Activated CD4-positive, alpha-beta T cell treated with anti-CD3 and anti-CD28 coated beads, Interleukin-2, Interleukin-4, amounts not matched to agents 100 ng/mL and 50 ng/mL, durations not matched to agents 16 hours and 8 hours (primary cell): ENCODE measurements around the gene SMURF2.
"Not testable (repeated sequence)": the region's sequence is repeated elsewhere in the genome, so short reads cannot be mapped to it uniquely, and the experiment has no call there.

Experiments used
- DNase-seq: peaks from one replicate; pipeline ENCODE4 v3.0.0-alpha.2; 2020; ENCODE audit warnings: low spot score

The SMURF2 gene

GRCh38 chr17:64661976-64662773, at the start of gene SMURF2:
Gene SMURF2, minus strand, starts transcription at chr17:64662307. Its CDS starts 427 bp downstream, at chr17:64661880.
- peak; percentile 72 for DNase-seq

- DNase-seq = no peak
Observed at GRCh38 chr17:64709481-64709880, 47.4 kb upstream of the SMURF2 start.

- no peak for DNase-seq
Observed at GRCh38 chr17:64707050-64707591, 45.0 kb upstream of the SMURF2 start.

- DNase-seq = no peak
Observed at GRCh38 chr17:64706224-64707049, 44.3 kb upstream of the SMURF2 start.

- DNase-seq = no peak
Observed at GRCh38 chr17:64702815-64703214, 40.7 kb upstream of the SMURF2 start.

GRCh38 chr17:64698725-64699124, 36.6 kb upstream of the SMURF2 start:
- DNase-seq = no peak

- DNase-seq = no peak
Observed at GRCh38 chr17:64694207-64694606, 32.1 kb upstream of the SMURF2 start.

GRCh38 chr17:64692187-64692586, 30.1 kb upstream of the SMURF2 start:
- DNase-seq = no peak

GRCh38 chr17:64689106-64689505, 27.0 kb upstream of the SMURF2 start:
- no peak for DNase-seq

GRCh38 chr17:64688481-64688880, 26.4 kb upstream of the SMURF2 start:
- no peak for DNase-seq

GRCh38 chr17:64687961-64688360, 25.9 kb upstream of the SMURF2 start:
- no peak for DNase-seq

GRCh38 chr17:64687376-64687775, 25.3 kb upstream of the SMURF2 start:
- DNase-seq = no peak

GRCh38 chr17:64686705-64687104, 24.6 kb upstream of the SMURF2 start:
- no peak for DNase-seq

GRCh38 chr17:64685705-64686104, 23.6 kb upstream of the SMURF2 start:
- DNase-seq = no peak

- no peak for DNase-seq
Observed at GRCh38 chr17:64683796-64684195, 21.7 kb upstream of the SMURF2 start.

- DNase-seq = no peak
Observed at GRCh38 chr17:64682261-64683181, 20.4 kb upstream of the SMURF2 start.

GRCh38 chr17:64679710-64680216, 17.7 kb upstream of the SMURF2 start:
- DNase-seq = no peak

GRCh38 chr17:64676763-64677162, 14.7 kb upstream of the SMURF2 start:
- no peak for DNase-seq

- DNase-seq = not testable (repeated sequence)
Observed at GRCh38 chr17:64670843-64671590, 8.9 kb upstream of the SMURF2 start.

- not testable (repeated sequence) for DNase-seq
Observed at GRCh38 chr17:64667807-64668721, 6.0 kb upstream of the SMURF2 start.
